ENCODE results near the gene DNAJB7. TPM values are rescaled to one million over a fixed set of nuclear protein-coding genes. Genes with fewer than 3 reads are reported as not detected.
"Not testable (repeated sequence)": the region's sequence is repeated elsewhere in the genome, so short reads cannot be mapped to it uniquely, and the experiment has no call there.

The DNAJB7 gene
- total and polyA plus RNA-seq, 2 of the 13 experiments (the other 11 are each of a cell fraction or from before 2014, with no cell fraction given), result not detected

DNA sequence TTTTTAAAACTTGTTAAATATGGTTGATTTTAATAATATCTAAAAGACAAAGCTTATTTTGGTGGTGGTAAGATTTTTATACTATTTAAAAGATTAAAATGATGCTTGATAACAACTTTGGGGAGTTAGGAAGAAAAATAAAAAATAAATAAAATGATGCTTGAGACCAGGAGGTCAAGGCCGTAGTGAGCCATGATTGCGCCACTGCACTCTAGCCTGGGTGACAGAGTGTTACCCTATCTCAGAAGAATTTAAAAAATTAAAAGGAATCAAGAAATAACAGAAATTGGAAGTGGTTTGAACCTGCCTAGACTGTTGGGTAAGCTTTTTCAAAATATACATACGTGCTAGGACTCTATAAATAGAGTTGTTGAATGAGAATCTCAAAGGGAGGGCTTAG lies 12.1 kb upstream of the DNAJB7 start:
- H3K4me1 ChIP-seq (ENCODE audit: insufficient read depth, low read length), result peaks cover 8% of the 10 kb centered on the region; the same call in 1 of the 2 replicates
- ATAC-seq (no peak), FAIRE-seq (no peak), DNase-seq (ENCODE audit: low spot score) (no peak)
- intact Hi-C loops (cut with micrococcal nuclease; ENCODE audit: unreplicated experiment), result no loop called here
- ChIA-PET POLR2A (no interaction called here), CTCF (ENCODE audit: low intra/inter-chr PET ratio, low total read pairs) (no interaction called here)
- no peak overlapping the region for H3K4me3 ChIP-seq (replicated peaks in 1 of 3; ENCODE audit: insufficient read depth in 1 of 3, low read depth in 2 of 3, low read length in 3 of 3)
- no peak overlapping the region for H2AFZ ChIP-seq (ENCODE audit: low read length)
- 93% methylated on average over 3 of the region's 3 CpGs for WGBS (ENCODE audit: low lambda C conversion rate)
- H3K36me3 ChIP-seq (replicated peaks in 1 of 2; ENCODE audit: control insufficient read depth in 1 of 2, insufficient read depth in 2 of 2, low read length in 2 of 2), result peaks cover 0 to 2% of the 10 kb centered on the region in 2 experiments; a peak in 1 of 5 replicates
- no TSS peak for BruUV-seq (replicated peaks)
- no peak overlapping the region for H3K9ac ChIP-seq (ENCODE audit: insufficient read depth, low read depth, low read length)
- H4K20me1 ChIP-seq (ENCODE audit: insufficient read depth, low read length), result no peaks in the 10 kb centered on the region
- H3K79me2 ChIP-seq (ENCODE audit: insufficient read depth, low read length), result no peaks in the 10 kb centered on the region
- no peaks in the 10 kb centered on the region for H3K9me3 ChIP-seq (ENCODE audit: low read length)
- in situ Hi-C loops (cut with HindIII; ENCODE audit: extremely low pct_ligation_motif_present, low pct_unique_long_range_greater_than_20kb), result no loop called here
- TF ChIP-seq NR2F6 (IDR thresholded peaks at IDR 0.05), result peak; percentile 26; the same call in 1 of the 2 replicates
- TF ChIP-seq NR2F6 (CRISPR knock-in tag; IDR thresholded peaks at IDR 0.05), result no peak
- TF ChIP-seq, protein P1, sequence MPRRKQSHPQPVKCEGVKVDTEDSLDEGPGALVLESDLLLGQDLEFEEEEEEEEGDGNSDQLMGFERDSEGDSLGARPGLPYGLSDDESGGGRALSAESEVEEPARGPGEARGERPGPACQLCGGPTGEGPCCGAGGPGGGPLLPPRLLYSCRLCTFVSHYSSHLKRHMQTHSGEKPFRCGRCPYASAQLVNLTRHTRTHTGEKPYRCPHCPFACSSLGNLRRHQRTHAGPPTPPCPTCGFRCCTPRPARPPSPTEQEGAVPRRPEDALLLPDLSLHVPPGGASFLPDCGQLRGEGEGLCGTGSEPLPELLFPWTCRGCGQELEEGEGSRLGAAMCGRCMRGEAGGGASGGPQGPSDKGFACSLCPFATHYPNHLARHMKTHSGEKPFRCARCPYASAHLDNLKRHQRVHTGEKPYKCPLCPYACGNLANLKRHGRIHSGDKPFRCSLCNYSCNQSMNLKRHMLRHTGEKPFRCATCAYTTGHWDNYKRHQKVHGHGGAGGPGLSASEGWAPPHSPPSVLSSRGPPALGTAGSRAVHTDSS (CRISPR knock-in tag; conservative IDR thresholded peaks at IDR 0.05), result no peak
- no peak overlapping the region for H3K4me2 ChIP-seq (ENCODE audit: low read depth, low read length)
- H3K27me3 ChIP-seq (ENCODE audit: control insufficient read depth in 1 of 2, insufficient read depth in 2 of 2, low read length in 2 of 2), result no peaks in the 10 kb centered on the region
- H3K27ac ChIP-seq (ENCODE audit: extremely low read length, insufficient read depth, low read length), result no peak overlapping the region

DNA sequence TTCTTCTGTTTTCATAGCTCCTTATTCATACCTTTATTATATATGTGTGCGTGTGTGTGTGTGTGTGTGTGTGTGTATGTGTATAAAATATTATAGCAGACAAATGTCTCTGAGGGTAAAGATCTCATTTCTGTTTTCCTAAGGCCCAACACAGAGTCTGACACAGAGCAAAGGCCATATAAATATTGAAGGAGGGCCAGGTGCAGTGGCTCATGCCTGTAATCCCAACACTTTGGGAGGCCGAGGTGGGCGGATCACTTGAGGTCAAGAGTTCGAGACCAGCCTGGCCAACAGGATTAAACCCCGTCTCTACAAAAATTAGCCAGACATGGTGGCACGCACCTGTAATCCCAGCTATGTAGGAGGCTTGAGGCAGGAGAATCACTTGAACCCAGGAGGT lies 6.5 kb upstream of the DNAJB7 start:
- H3K36me3 ChIP-seq (replicated peaks in 1 of 2; ENCODE audit: control insufficient read depth in 1 of 2, insufficient read depth in 2 of 2, low read length in 2 of 2); H3K9ac ChIP-seq (ENCODE audit: insufficient read depth, low read depth, low read length); BruUV-seq (replicated peaks); in situ Hi-C loops (cut with HindIII; ENCODE audit: extremely low pct_ligation_motif_present, low pct_unique_long_range_greater_than_20kb); H4K20me1 ChIP-seq (ENCODE audit: insufficient read depth, low read length); H3K4me3 ChIP-seq (replicated peaks in 1 of 3; ENCODE audit: insufficient read depth in 1 of 3, low read depth in 2 of 3, low read length in 3 of 3); H3K79me2 ChIP-seq (ENCODE audit: insufficient read depth, low read length); CTCF ChIA-PET (ENCODE audit: low intra/inter-chr PET ratio, low total read pairs); H2AFZ ChIP-seq (ENCODE audit: low read length); intact Hi-C loops (cut with micrococcal nuclease; ENCODE audit: unreplicated experiment); H3K9me3 ChIP-seq (ENCODE audit: low read length); H3K27me3 ChIP-seq (ENCODE audit: control insufficient read depth in 1 of 2, insufficient read depth in 2 of 2, low read length in 2 of 2); TF ChIP-seq FOXA1 (IDR thresholded peaks at IDR 0.05); NR2F6 (CRISPR knock-in tag; IDR thresholded peaks at IDR 0.05); CREB1 (IDR thresholded peaks at IDR 0.05): not testable (repeated sequence)
- H3K4me2 ChIP-seq (ENCODE audit: low read depth, low read length), result 0 out of 2 replicates have a peak overlapping the region, but pooled peaks have one; percentile 12
- ATAC-seq (peak; percentile 82), FAIRE-seq (peak; percentile 18), DNase-seq (ENCODE audit: low spot score) (peak; percentile 40)
- peak overlapping the region; percentile 48 for H3K27ac ChIP-seq (ENCODE audit: extremely low read length, insufficient read depth, low read length)
- POLR2A ChIA-PET, result interaction anchor here (3.3 kb wide), 1 partner anchor 11 kb away, joined by 18 read pairs; the partner anchor contains the start of genes ST13 and XPNPEP3
- H3K4me1 ChIP-seq (ENCODE audit: insufficient read depth, low read length), result peaks cover 34% of the 10 kb centered on the region
- whole genome bisulfite sequencing (ENCODE audit: low lambda C conversion rate), result 36% methylated on average over 6 of the region's 6 CpGs
- TF ChIP-seq ZMYM2 (CRISPR knock-in tag; IDR thresholded peaks at IDR 0.05) (peak; percentile 78), RARA (CRISPR knock-in tag; IDR thresholded peaks at IDR 0.05) (peak; percentile 52; the same call in 1 of the 2 replicates), FOXA1 (CRISPR knock-in tag; IDR thresholded peaks at IDR 0.05) (0 out of 2 replicates have a peak, but pooled peaks have one; percentile 15), SP5 (CRISPR knock-in tag; IDR thresholded peaks at IDR 0.05; ENCODE audit: borderline replicate concordance, low read depth) (peak; percentile 25; the same call in 1 of the 2 replicates), SALL1 (CRISPR knock-in tag; IDR thresholded peaks at IDR 0.05) (peak; percentile 72), ADNP (CRISPR knock-in tag; IDR thresholded peaks at IDR 0.05) (0 out of 2 replicates have a peak, but pooled peaks have one; percentile 50), POGZ (CRISPR knock-in tag; IDR thresholded peaks at IDR 0.05) (0 out of 2 replicates have a peak, but pooled peaks have one; percentile 16), NR2F6 (IDR thresholded peaks at IDR 0.05) (0 out of 2 replicates have a peak, but pooled peaks have one; percentile 39), HNF4A (CRISPR knock-in tag; IDR thresholded peaks at IDR 0.05) (peak; percentile 39; the same call in 1 of the 2 replicates), PHF21A (CRISPR knock-in tag; IDR thresholded peaks at IDR 0.05) (0 out of 2 replicates have a peak, but pooled peaks have one; percentile 25), ZMYM3 (CRISPR knock-in tag; IDR thresholded peaks at IDR 0.05) (peak; percentile 72), RXRA (CRISPR knock-in tag; IDR thresholded peaks at IDR 0.05) (0 out of 2 replicates have a peak, but pooled peaks have one; percentile 18), CREB1 (CRISPR knock-in tag; IDR thresholded peaks at IDR 0.05) (0 out of 2 replicates have a peak, but pooled peaks have one; percentile 21)
- TF ChIP-seq, protein P2, sequence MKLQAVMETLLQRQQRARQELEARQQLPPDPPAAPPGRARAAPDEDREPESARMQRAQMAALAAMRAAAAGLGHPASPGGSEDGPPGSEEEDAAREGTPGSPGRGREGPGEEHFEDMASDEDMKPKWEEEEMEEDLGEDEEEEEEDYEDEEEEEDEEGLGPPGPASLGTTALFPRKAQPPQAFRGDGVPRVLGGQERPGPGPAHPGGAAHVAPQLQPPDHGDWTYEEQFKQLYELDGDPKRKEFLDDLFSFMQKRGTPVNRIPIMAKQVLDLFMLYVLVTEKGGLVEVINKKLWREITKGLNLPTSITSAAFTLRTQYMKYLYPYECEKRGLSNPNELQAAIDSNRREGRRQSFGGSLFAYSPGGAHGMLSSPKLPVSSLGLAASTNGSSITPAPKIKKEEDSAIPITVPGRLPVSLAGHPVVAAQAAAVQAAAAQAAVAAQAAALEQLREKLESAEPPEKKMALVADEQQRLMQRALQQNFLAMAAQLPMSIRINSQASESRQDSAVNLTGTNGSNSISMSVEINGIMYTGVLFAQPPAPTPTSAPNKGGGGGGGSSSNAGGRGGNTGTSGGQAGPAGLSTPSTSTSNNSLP (IDR thresholded peaks at IDR 0.05; ENCODE audit: low read depth, low read length), result 0 out of 2 replicates have a peak, but pooled peaks have one; percentile 36

Data from HepG2 (cell line).